Adrenal gland (tissue), 12 donors: ENCODE data around the gene THAP4. TPM values are rescaled to one million over a fixed set of nuclear protein-coding genes. Genes with fewer than 3 reads are reported as not detected.

Experiments
- DNase-seq, 7 donors: peaks; one replicate each; pipeline ENCODE4 v3.0.0-alpha.2; 2019 to 2020
- H3K27ac ChIP-seq, 5 donors: fragments of 200-600 bp; sonication (generic) in 4 of 5; 1 replicate in 3 of 5; 2 replicates in 2 of 5; pipeline versions ENCODE4 v1.5.1 to v1.8.0; 2016 to 2020; ENCODE audit warnings: mild to moderate bottlenecking in 1 of 5
- H3K27me3 ChIP-seq: fragments of 200-600 bp; 2 replicates; pipeline ENCODE4 v1.8.0; 2021
- H3K36me3 ChIP-seq, 2 donors: fragments of 200-600 bp; replicated peaks in 1 of 2; 1 replicate in 1 of 2; 2 replicates in 1 of 2; pipeline versions ENCODE4 v1.5.1 to v1.8.0; 2018 to 2022
- H3K4me1 ChIP-seq, 2 donors: fragments of 200-600 bp; replicated peaks in 1 of 2; 1 replicate in 1 of 2; 2 replicates in 1 of 2; pipeline versions ENCODE4 v1.5.1 to v1.8.0; 2018 to 2021
- H3K4me3 ChIP-seq, 4 donors: fragments of 200-600 bp; sonication (generic) in 3 of 4; one replicate each; pipeline ENCODE4 v1.5.1; 2016 to 2018
- H3K9me3 ChIP-seq, 3 donors: fragments of 200-600 bp; sonication (generic) in 1 of 3; replicated peaks in 1 of 3; 1 replicate in 2 of 3; 2 replicates in 1 of 3; pipeline versions ENCODE4 v1.5.1 to v1.8.0; 2016 to 2021
- POLR2A ChIP-seq, 2 donors: fragments of 450-650 bp; IDR thresholded peaks; one replicate each; pipeline ENCODE4 v1.6.1; 2017; ENCODE audit warnings: antibody characterized with exemption in 2 of 2, mild to moderate bottlenecking in 2 of 2, moderate library complexity in 1 of 2
- WGBS, 4 donors: extraction: QIAGEN DNeasy Blood & Tissue Kit in 2 of 4; methylation state at CpG; one replicate each; pipeline versions ENCODE4 v1.1.5 to v1.1.7; 2013 to 2017; 5-methylcytosine and 5-hydroxymethylcytosine counted together
- intact Hi-C, 2 donors: fragments of 100-400 bp; cut with DNase I; formaldehyde crosslinking; loops; one replicate each; pipeline versions ENCODE4 v1.14.1 to v1.15.0; 2022 to 2023
- polyA plus RNA-seq, 3 donors: library from polyadenylated mRNA; stranded (reverse); fragments of 200-250 nt in 2 of 3; fragments of 350-450 nt in 1 of 3; fragmentation: Illumina TruSeq in 1 of 3; extraction: RNeasy Lipid Tissue Mini Kit (QIAGEN cat#74804) in 1 of 3; gene quantifications; one replicate each; pipeline ENCODE4 v1.2.3, GENCODE V29; 2013 to 2014
- total RNA-seq, 9 donors: library from RNA; depleted of rRNA in 4 of 9; stranded (reverse); fragments of >200 nt in 4 of 9; fragments of 120-200 nt in 1 of 9; fragmentation: NEBNext Ultra II Directional in 1 of 9; extraction: Animal tissue kit (Norgen Biotek cat#: 25700) in 1 of 9; gene quantifications; one replicate each; pipeline versions ENCODE4 v1.1.0 to v1.2.4, GENCODE V29; 2013 to 2023
- TF ChIP-seq, protein P1 (sequence below), 6 experiments: fragments of 450-650 bp in 4 of 6; fragments of 200-600 bp in 2 of 6; sonication (generic) in 1 of 6; IDR thresholded peaks; 1 replicate in 5 of 6; 2 replicates in 1 of 6; pipeline versions ENCODE4 v1.5.1 to v1.8.0; 2016 to 2021; ENCODE audit warnings: antibody characterized with exemption in 6 of 6, mild to moderate bottlenecking in 2 of 6, moderate library complexity in 1 of 6
- donor health status: healthy with polysubstance abuse.
- donor health status: Bipolar disorder and iron deficiency.
- donor health status: DM: yes; HTN: yes; CAD: no.
- donor health status: DM: no; HTN: no; CAD: no.
- donor health status: DM: no; HTN: no; CAD: no.
- donor health status: DM: yes; HTN: yes; CAD: no.

Gene THAP4
- total and polyA plus RNA-seq, 12 donors = 23.9 to 62.9 (median 41.1) TPM

DNA sequence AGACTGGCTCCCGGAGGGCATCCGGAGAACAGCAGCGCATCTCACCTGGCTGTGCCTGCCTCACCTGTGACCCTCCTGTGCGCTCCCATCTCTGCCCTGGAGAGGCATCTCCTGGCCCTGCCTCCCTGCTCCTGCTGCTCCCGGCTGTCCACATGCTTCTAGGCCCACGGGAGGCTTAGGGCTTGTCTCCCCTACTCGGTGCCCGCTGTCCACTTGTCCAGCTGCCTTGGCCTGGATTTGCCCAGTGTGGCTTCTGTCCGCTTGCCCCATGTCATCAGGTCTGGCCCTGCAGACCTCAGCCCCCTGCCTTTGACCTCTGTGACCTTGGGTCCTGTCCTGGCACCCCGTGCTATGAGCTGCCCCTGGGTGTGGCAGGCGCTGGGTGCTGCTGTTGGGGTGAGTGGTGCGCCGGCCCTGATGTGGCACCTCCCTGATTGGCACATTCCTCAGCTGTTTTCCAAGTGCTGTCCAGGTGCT is 73.9 kb downstream of the THAP4 start:
- WGBS, 4 donors = 86 to 88% (median 86%) methylated on average over 4 to 13 of the region's 13 CpGs; no CpG with 5 or more reads in 1 of the 4 donors
- H3K4me3 ChIP-seq = no peak overlapping the region
- TF ChIP-seq, protein P1, sequence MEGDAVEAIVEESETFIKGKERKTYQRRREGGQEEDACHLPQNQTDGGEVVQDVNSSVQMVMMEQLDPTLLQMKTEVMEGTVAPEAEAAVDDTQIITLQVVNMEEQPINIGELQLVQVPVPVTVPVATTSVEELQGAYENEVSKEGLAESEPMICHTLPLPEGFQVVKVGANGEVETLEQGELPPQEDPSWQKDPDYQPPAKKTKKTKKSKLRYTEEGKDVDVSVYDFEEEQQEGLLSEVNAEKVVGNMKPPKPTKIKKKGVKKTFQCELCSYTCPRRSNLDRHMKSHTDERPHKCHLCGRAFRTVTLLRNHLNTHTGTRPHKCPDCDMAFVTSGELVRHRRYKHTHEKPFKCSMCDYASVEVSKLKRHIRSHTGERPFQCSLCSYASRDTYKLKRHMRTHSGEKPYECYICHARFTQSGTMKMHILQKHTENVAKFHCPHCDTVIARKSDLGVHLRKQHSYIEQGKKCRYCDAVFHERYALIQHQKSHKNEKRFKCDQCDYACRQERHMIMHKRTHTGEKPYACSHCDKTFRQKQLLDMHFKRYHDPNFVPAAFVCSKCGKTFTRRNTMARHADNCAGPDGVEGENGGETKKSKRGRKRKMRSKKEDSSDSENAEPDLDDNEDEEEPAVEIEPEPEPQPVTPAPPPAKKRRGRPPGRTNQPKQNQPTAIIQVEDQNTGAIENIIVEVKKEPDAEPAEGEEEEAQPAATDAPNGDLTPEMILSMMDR (IDR thresholded peaks at IDR 0.05) = no peak
- TF ChIP-seq POLR2A (IDR thresholded peaks at IDR 0.05) = no peak
- peaks cover 12 to 16% of the 10 kb centered on the region in 2 donors for H3K4me1 ChIP-seq
- no peaks in the 10 kb centered on the region for H3K36me3 ChIP-seq
- no peaks in the 10 kb centered on the region for H3K9me3 ChIP-seq
- peaks cover 4% of the 10 kb centered on the region for H3K27me3 ChIP-seq
- DNase-seq = no peak
- no peak overlapping the region for H3K27ac ChIP-seq
- intact Hi-C loops = no loop called here

DNA sequence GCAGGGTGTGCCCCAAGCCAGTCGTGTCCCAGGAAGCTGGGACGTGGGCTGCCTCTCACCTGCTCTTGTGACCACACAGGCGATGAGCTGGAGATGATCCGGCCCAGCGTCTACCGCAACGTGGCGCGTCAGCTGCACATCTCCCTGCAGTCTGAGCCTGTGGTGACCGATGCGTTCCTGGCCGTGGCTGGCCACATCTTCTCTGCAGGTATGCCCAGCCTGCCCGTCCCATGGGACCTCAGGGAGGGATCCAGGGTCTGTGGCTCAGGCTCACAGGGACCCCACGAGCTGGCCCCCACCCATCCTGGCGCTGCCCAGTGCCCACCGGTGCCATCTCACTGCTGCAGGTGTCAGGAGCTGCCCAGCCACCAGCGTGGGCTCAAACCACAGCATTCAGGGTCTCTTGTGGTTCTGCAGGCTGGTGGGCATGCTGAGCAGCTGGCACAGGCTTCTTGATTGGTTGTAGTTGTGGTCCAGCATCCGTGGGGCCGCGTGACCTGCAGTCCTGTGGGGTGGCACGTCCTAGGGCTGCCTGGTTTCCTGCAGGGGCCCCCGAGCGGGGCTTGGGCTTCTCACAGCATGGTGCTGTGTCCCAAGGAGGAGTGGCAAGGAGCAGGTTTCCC is 74.6 kb downstream of the THAP4 start:
- H3K4me3 ChIP-seq = no peak overlapping the region
- H3K4me1 ChIP-seq = peaks cover 12 to 16% of the 10 kb centered on the region in 2 donors
- 79 to 89% (median 85%) methylated on average over 9 to 23 of the region's 23 CpGs for WGBS, 4 donors
- H3K27ac ChIP-seq = peak overlapping the region in 1 of 5 donors; percentile 7
- peaks cover 4% of the 10 kb centered on the region for H3K27me3 ChIP-seq
- TF ChIP-seq, protein P1 (IDR thresholded peaks at IDR 0.05) = no peak
- TF ChIP-seq POLR2A (IDR thresholded peaks at IDR 0.05) = no peak
- intact Hi-C loops = no loop called here
- DNase-seq = no peak
- H3K9me3 ChIP-seq = no peaks in the 10 kb centered on the region
- H3K36me3 ChIP-seq = no peaks in the 10 kb centered on the region

GRCh38 chr2:241561832-241562231 is 75.1 kb downstream of the THAP4 start:
- H3K4me3 ChIP-seq = no peak overlapping the region
- peaks cover 4% of the 10 kb centered on the region for H3K27me3 ChIP-seq
- TF ChIP-seq POLR2A (IDR thresholded peaks at IDR 0.05) = no peak
- TF ChIP-seq, protein P1 (IDR thresholded peaks at IDR 0.05) = no peak
- no peaks in the 10 kb centered on the region for H3K36me3 ChIP-seq
- peaks cover 12 to 16% of the 10 kb centered on the region in 2 donors for H3K4me1 ChIP-seq
- WGBS, 4 donors = 21 to 64% (median 35%) methylated on average over 6 to 18 of the region's 18 CpGs
- DNase-seq = peak; percentile 51 to 74 (median 62)
- intact Hi-C loops = no loop called here
- H3K9me3 ChIP-seq = no peaks in the 10 kb centered on the region
- H3K27ac ChIP-seq = peak overlapping the region in 1 of 5 donors; percentile 7

- intact Hi-C loops = no loop called here
- no peaks in the 10 kb centered on the region for H3K36me3 ChIP-seq
- no peaks in the 10 kb centered on the region for H3K9me3 ChIP-seq
- H3K27ac ChIP-seq = peak overlapping the region in 1 of 5 donors; percentile 87
- H3K27me3 ChIP-seq = peaks cover 4% of the 10 kb centered on the region
- H3K4me3 ChIP-seq = peak overlapping the region in 1 of 4 donors; percentile 97
- 26 to 51% (median 41%) methylated on average over 14 to 19 of the region's 19 CpGs for WGBS, 4 donors
- DNase-seq = peak in 5 of 7 donors; percentile 38 to 62 (median 48)
- no peak for TF ChIP-seq POLR2A (IDR thresholded peaks at IDR 0.05)
- TF ChIP-seq, protein P1 (IDR thresholded peaks at IDR 0.05) = no peak
- H3K4me1 ChIP-seq = peaks cover 12 to 16% of the 10 kb centered on the region in 2 donors
Measured at GRCh38 chr2:241560883-241561474, 76.0 kb downstream of the THAP4 start.
